HG03108 (cell line): ENCODE data around the gene ITGB8.
"Not testable (repeated sequence)": the region's sequence is repeated elsewhere in the genome, so short reads cannot be mapped to it uniquely, and the experiment has no call there.

Experiments
- ATAC-seq: cut with Tn5 transposase; IDR thresholded peaks from one replicate; pipeline ENCODE4 v1.9.1; 2021; ENCODE audit warnings: moderate library complexity; ENCODE audit not compliant: unreplicated experiment

The ITGB8 gene

GRCh38 chr7:20364571-20365196 lies 34.0 kb downstream of the ITGB8 start:
- ATAC-seq: no peak

GRCh38 chr7:20365486-20365885 lies 34.8 kb downstream of the ITGB8 start:
- ATAC-seq: no peak

- no peak for ATAC-seq
Observed at GRCh38 chr7:20374399-20374798, 43.7 kb downstream of the ITGB8 start.

GRCh38 chr7:20376796-20377195 lies 46.1 kb downstream of the ITGB8 start:
- no peak for ATAC-seq

GRCh38 chr7:20381406-20382034 lies 50.8 kb downstream of the ITGB8 start:
- no peak for ATAC-seq

GRCh38 chr7:20383351-20383750 lies 52.7 kb downstream of the ITGB8 start:
- ATAC-seq: no peak

GRCh38 chr7:20385126-20385525 lies 54.4 kb downstream of the ITGB8 start:
- ATAC-seq: no peak

- ATAC-seq: no peak
Observed at GRCh38 chr7:20388084-20388483, 57.4 kb downstream of the ITGB8 start.

GRCh38 chr7:20389192-20389591 lies 58.5 kb downstream of the ITGB8 start:
- not testable (repeated sequence) for ATAC-seq

GRCh38 chr7:20393021-20393610 lies 62.4 kb downstream of the ITGB8 start:
- no peak for ATAC-seq

GRCh38 chr7:20393616-20394015 lies 62.9 kb downstream of the ITGB8 start:
- ATAC-seq: no peak

- ATAC-seq: no peak
Observed at GRCh38 chr7:20394284-20394683, 63.6 kb downstream of the ITGB8 start.

GRCh38 chr7:20395104-20395503 lies 64.4 kb downstream of the ITGB8 start:
- ATAC-seq: no peak

GRCh38 chr7:20395511-20395910 lies 64.8 kb downstream of the ITGB8 start:
- peak; percentile 50 for ATAC-seq

GRCh38 chr7:20399521-20399920 lies 68.8 kb downstream of the ITGB8 start:
- ATAC-seq: no peak

- ATAC-seq: no peak
Observed at GRCh38 chr7:20401861-20402746, 71.4 kb downstream of the ITGB8 start.

- no peak for ATAC-seq
Observed at GRCh38 chr7:20402747-20403230, 72.1 kb downstream of the ITGB8 start.

GRCh38 chr7:20403331-20403730 lies 72.6 kb downstream of the ITGB8 start:
- ATAC-seq: no peak

- no peak for ATAC-seq
Observed at GRCh38 chr7:20404320-20404719, 73.6 kb downstream of the ITGB8 start.

GRCh38 chr7:20407585-20408466 lies 77.1 kb downstream of the ITGB8 start:
- ATAC-seq: no peak
